Measurements from ENCODE around the gene CLCN6. TPM values are rescaled to one million over a fixed set of nuclear protein-coding genes. Genes with fewer than 3 reads are reported as not detected.

The CLCN6 gene
- total RNA-seq, 4 donors from 2014 or later = 4.2 to 13.5 (median 9.9) TPM

GRCh38 chr1:11822091-11822490 is 16.1 kb downstream of the CLCN6 start:
- H3K27ac ChIP-seq = no peak overlapping the region
- H3K27me3 ChIP-seq = no peaks in the 10 kb centered on the region
- no peaks in the 10 kb centered on the region for H3K4me1 ChIP-seq
- DNase-seq = no peak
- peaks cover 9 to 100% (median 21%) of the 10 kb centered on the region in 3 donors for H3K36me3 ChIP-seq
- no peaks in the 10 kb centered on the region for H3K9me3 ChIP-seq
- no peak overlapping the region for H3K4me3 ChIP-seq
- WGBS, 2 donors = 70 to 91% methylated on average over 3 of the region's 3 CpGs
- TF ChIP-seq POLR2A (IDR thresholded peaks at IDR 0.05) = no peak
- TF ChIP-seq CTCF (IDR thresholded peaks at IDR 0.05) = no peak
- intact Hi-C loops (cut with DNase I) = no loop called here

- Histone ChIP-seq H3K27ac (no peak overlapping the region), H3K4me1 (no peaks in the 10 kb centered on the region), H3K4me3 (no peak overlapping the region), H3K36me3 (peaks cover 11 to 100% (median 25%) of the 10 kb centered on the region in 3 donors), H3K9me3 (no peaks in the 10 kb centered on the region), H3K27me3 (no peaks in the 10 kb centered on the region)
- 82 to 87% methylated on average over 10 to 13 of the region's 17 CpGs for WGBS, 2 donors
- intact Hi-C loops (cut with DNase I) = no loop called here
- TF ChIP-seq POLR2A (IDR thresholded peaks at IDR 0.05) (no peak), CTCF (IDR thresholded peaks at IDR 0.05) (no peak)
- no peak for DNase-seq
Measured at GRCh38 chr1:11823366-11824137, 17.6 kb downstream of the CLCN6 start.

- whole genome bisulfite sequencing, 2 donors = 89 to 94% methylated on average over 6 to 7 of the region's 7 CpGs
- intact Hi-C loops (cut with DNase I) = no loop called here
- Histone ChIP-seq H3K4me1 (no peaks in the 10 kb centered on the region), H3K9me3 (no peaks in the 10 kb centered on the region), H3K27me3 (no peaks in the 10 kb centered on the region), H3K4me3 (no peak overlapping the region), H3K36me3 (peaks cover 19 to 100% (median 24%) of the 10 kb centered on the region in 3 donors), H3K27ac (no peak overlapping the region)
- TF ChIP-seq POLR2A (IDR thresholded peaks at IDR 0.05) = no peak
- TF ChIP-seq CTCF (IDR thresholded peaks at IDR 0.05) = no peak
- no peak for DNase-seq
Measured at GRCh38 chr1:11825131-11825530, 19.1 kb downstream of the CLCN6 start.

- H3K27ac ChIP-seq = no peak overlapping the region
- H3K27me3 ChIP-seq = no peaks in the 10 kb centered on the region
- H3K9me3 ChIP-seq = no peaks in the 10 kb centered on the region
- H3K36me3 ChIP-seq = peaks cover 19 to 100% (median 27%) of the 10 kb centered on the region in 3 donors
- no peak for TF ChIP-seq POLR2A (IDR thresholded peaks at IDR 0.05)
- TF ChIP-seq CTCF (IDR thresholded peaks at IDR 0.05) = no peak
- no peak for DNase-seq
- intact Hi-C loops (cut with DNase I) = no loop called here
- H3K4me3 ChIP-seq = no peak overlapping the region
- H3K4me1 ChIP-seq = no peaks in the 10 kb centered on the region
- 93 to 96% methylated on average over 2 to 7 of the region's 9 CpGs for WGBS, 2 donors
Measured at GRCh38 chr1:11826946-11827345, 21.0 kb downstream of the CLCN6 start.

GRCh38 chr1:11828511-11828910 is 22.5 kb downstream of the CLCN6 start:
- Histone ChIP-seq H3K9me3 (no peaks in the 10 kb centered on the region), H3K27me3 (no peaks in the 10 kb centered on the region), H3K27ac (no peak overlapping the region), H3K36me3 (peaks cover 19 to 100% (median 35%) of the 10 kb centered on the region in 3 donors), H3K4me3 (no peak overlapping the region), H3K4me1 (no peaks in the 10 kb centered on the region)
- 87 to 95% methylated on average over 7 to 16 of the region's 19 CpGs for WGBS, 2 donors
- no peak for DNase-seq
- intact Hi-C loops (cut with DNase I) = no loop called here
- TF ChIP-seq POLR2A (IDR thresholded peaks at IDR 0.05) (no peak), CTCF (IDR thresholded peaks at IDR 0.05) (no peak)
